Lower leg skin (tissue), 3 donors: ENCODE results near the gene CDH26.

Experiments used
- POLR2A ChIP-seq, 2 donors: fragments of 450-650 bp; IDR thresholded peaks; one replicate each; pipeline ENCODE4 v1.6.1; 2016 to 2017; ENCODE audit warnings: antibody characterized with exemption in 2 of 2, mild to moderate bottlenecking in 1 of 2, moderate library complexity in 1 of 2
- TF ChIP-seq, protein P1 (sequence below), 3 donors: fragments of 450-650 bp; IDR thresholded peaks; one replicate each; pipeline ENCODE4 v1.5.1; 2016; ENCODE audit warnings: antibody characterized with exemption in 3 of 3, mild to moderate bottlenecking in 3 of 3, moderate library complexity in 2 of 3

DNA sequence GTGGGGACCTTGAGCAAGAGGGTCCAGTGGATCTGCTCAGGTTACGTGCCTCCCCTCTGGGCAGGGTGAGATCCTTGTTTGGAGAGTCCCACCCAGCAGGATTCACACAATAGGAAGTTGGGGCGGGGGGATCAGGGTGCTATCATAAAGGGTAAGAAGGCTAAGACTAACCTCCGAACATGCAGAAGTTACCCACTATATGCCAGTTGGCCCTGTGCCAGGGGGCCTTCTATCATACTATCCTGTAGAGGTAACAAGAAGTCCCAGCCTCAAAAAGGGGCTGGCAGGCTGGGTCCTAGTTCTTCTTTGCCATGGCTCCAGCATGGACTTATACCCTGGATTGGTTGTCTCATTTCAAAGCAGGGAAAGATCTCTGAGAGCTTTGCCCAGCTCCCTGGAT is 94.1 kb downstream of the CDH26 start:
- no peak for TF ChIP-seq POLR2A (IDR thresholded peaks at IDR 0.05)
- TF ChIP-seq, protein P1, sequence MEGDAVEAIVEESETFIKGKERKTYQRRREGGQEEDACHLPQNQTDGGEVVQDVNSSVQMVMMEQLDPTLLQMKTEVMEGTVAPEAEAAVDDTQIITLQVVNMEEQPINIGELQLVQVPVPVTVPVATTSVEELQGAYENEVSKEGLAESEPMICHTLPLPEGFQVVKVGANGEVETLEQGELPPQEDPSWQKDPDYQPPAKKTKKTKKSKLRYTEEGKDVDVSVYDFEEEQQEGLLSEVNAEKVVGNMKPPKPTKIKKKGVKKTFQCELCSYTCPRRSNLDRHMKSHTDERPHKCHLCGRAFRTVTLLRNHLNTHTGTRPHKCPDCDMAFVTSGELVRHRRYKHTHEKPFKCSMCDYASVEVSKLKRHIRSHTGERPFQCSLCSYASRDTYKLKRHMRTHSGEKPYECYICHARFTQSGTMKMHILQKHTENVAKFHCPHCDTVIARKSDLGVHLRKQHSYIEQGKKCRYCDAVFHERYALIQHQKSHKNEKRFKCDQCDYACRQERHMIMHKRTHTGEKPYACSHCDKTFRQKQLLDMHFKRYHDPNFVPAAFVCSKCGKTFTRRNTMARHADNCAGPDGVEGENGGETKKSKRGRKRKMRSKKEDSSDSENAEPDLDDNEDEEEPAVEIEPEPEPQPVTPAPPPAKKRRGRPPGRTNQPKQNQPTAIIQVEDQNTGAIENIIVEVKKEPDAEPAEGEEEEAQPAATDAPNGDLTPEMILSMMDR (IDR thresholded peaks at IDR 0.05), result no peak
